GM21576 (cell line): ENCODE measurements around the gene VGLL3.
"Not testable (repeated sequence)": the region's sequence is repeated elsewhere in the genome, so short reads cannot be mapped to it uniquely, and the experiment has no call there.

ENCODE experiments used
- ATAC-seq: cut with Tn5 transposase; IDR thresholded peaks from one replicate; pipeline ENCODE4 v1.9.1; 2021; ENCODE audit warnings: mild to moderate bottlenecking, moderate library complexity; ENCODE audit not compliant: unreplicated experiment

Gene VGLL3

DNA sequence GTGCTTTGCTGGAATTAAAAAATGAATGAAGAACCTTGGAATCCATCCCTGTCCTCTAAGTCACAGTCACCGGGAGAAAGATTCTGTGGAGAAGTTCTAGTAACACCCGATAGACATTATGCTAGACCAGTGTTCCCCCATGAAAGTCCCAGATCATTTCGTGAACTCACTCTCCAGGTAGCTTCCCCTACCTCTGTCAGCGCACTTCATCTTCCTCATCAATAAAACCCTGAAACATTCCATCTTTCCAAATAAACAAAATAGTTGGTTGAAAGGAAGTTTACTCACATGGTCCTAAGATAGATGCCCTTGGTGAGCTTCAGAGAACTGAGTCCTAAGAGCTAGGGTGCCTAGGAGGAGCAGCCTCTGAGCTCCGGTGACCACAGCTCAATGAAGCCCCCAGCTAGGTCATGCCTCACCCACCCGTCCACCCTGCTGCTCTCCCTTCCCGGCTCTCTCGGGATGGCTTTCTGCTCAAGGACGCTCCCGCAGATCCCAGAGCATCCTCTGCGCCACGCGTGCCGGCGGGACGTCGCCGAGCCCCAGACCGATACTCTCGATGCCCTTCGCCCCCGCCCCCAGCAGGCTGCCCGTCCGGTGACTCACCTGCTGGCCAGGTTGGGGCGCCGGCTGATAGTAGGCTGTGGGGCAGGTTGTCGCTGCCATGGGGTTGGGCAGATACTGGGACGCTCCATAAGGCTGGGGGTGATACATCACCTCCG lies 776 bp downstream of the VGLL3 start:
- no peak for ATAC-seq

DNA sequence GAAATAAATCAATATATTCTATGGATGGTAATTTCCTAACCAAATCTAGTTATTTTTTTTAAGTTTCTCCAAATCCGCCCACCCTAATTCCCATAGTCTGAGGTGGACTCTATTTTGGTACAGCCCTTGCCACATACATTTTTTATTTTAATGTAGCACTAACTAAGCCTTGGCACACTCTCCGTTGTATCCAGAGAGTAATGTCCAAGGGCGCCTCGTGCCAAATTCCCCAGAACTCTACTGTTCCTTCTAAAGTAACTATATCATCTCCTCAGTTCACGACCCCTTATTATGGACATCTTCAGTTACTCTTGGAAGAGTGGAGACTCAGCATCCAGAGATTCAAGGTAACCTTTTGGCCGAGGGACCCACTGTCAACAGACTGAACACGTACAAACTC lies 1.3 kb downstream of the VGLL3 start:
- no peak for ATAC-seq

DNA sequence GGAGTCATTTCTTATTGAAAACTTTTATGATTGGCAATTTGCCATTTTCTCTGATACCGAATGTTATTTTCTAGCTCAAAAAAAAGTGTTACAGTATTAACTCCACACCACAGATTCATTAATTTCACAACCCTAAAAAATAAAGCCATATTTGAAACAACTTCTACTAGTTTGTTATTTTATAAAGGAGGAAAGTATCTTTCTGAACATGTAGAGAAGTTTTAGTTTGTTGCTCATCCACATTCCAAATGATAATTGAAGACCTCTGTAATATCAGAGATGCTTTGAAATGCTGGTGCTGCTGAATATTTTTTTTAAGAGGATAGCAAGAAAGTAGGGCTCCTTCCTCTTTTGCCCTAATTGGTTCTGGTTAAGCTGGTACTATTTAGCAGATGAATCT lies 1.9 kb downstream of the VGLL3 start:
- no peak for ATAC-seq

DNA sequence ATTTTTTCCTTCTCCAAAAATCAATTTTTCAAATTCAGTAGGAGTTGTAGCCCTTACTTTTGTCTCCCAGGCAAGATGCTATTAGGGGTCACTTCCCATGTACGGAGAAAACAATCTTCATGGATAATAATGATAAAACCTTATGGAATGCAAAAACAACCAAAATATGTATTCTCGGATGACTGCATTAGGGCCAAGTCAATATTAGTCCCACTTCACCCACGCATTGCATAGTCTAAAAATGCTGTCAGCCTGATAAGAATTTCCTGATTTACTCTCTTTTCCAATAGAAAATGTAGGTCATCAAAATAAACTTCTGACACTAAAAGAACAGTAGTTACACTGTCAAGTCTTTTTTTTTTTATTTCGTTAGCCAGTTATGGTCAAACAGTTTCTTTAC lies 2.7 kb downstream of the VGLL3 start:
- no peak for ATAC-seq

DNA sequence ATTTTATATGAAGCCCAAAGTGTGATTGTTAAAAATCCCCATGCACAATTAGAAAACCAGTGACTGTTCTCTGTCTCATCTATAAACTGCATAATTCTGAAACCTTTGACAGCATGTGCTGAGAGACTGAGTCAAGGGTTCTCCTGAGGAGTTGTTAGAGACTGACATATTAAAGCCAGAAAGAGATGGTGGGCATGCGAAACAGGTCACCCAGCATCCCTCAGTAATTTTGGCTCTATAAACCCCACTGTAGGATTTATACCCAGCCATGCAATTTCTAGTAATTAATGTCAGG lies 3.6 kb downstream of the VGLL3 start:
- ATAC-seq, result no peak

DNA sequence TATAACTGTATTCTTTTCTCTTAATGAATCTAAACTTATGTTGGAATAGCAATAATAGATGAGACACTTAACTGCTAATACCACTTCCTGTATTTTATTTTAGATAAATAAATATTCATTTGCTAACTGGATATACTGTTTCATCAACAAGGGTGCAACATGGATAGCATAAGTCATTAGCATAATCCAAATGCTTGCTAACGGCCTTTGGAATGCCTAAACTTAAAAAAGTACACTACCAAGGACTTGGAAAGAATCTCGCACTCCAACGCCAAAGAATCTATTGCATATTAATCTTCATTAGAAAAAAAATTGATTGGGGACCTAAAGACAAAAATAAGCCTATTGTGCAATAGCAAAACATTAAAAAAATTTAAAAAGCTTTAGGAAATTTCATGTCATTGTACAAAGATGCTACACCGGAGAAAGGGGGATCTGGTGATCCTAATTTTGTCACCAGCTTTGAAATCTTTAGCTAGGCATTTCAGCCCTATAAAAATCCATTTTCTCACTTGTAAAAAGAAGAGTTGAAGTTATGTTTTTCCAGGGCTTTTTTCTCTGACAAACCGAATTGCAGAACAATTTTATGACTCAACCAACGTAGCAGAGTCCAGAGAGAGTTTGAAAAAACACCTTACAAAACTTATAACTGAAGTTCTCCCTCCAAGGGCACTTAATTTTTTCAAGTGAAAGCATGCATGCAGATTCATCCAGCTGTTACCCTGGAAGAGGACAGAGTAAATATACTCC lies 4.1 kb downstream of the VGLL3 start:
- no peak for ATAC-seq

DNA sequence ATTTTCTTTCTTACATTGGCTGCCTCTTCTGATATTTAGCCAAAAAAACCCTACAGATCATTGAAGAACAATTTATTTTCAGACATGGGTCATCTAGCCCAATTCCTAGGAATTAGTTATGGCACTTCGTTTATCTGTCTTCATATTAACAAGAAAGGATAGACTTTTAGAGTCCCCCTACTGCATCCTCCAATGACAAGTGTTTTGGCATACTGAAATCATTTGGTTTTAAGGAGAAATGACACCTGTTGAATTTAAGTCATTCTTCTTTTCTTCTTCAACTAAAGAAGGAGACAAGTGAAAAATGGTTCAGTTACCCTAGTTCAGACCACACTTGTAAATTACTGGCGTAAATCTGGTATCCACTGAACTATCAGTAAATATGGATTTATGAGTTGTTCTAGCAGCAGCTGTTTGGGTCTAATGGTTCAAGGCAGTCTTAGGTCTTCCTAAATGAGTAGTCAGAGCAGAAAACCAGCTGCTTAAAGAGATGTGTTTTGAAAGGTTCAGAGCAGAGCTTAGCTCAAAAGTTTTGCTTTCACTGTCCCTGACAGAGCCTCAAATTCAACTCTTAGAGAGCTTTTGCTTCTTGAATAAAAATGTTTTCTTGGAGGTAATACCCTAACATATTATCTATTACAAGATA lies 5.6 kb downstream of the VGLL3 start:
- ATAC-seq, result no peak

DNA sequence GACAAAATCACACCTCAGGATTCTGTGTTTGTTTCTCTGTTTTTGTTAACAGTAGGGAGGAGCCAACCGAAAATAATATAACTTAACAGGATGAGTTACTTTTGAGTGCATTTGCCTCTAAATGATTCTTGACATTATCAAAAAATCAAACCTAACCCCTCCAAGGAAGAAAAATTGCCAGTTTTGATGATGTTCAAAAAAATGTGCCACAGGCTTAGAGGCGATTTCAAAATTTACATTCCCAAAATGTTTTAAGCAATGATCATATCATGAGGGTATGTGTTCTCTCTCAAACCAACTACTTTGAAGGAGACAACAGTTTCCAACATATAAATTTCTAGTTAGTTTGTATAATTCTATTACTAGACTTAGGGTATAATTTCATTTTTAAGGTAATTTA lies 6.7 kb downstream of the VGLL3 start:
- ATAC-seq, result no peak

DNA sequence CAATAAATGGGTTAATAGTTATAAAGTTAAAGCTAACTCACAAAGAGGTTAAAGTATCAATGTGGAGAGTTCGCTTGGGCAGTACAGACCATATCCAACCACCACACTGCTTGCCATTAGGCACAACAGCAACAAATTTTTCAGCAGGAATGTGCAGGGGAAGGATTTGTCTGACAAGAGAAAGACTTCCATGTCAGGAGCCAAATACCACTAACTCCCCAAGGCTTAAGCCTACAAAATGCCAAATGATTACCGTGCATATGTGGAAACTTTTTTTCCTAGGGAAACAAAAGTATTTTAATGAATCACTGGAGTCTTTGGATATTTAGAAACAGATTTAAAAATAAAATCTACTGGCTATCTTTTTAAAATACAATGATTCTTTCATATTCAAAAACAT lies 8.1 kb downstream of the VGLL3 start:
- ATAC-seq, result no peak

DNA sequence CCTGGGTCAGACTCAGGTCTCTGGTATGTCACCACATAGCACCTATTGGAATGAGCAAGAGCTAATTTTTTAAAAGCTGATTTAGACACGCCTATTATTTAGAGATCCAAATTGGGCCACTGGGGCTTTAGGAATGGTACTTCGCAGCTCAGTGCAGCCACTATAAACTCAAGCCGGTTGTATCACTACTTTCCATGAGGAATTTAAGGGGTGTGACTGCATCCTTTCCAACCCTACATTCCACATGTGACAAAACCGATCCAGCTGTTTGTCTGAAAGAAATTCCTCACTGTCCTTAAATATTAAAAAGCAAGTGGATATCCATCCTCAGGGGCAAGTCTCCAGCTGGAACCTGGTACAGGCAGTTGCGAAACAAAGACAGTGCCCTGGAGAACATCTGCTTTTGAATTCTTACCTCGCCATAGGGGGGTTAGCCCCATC lies 12.8 kb downstream of the VGLL3 start:
- ATAC-seq, result no peak

DNA sequence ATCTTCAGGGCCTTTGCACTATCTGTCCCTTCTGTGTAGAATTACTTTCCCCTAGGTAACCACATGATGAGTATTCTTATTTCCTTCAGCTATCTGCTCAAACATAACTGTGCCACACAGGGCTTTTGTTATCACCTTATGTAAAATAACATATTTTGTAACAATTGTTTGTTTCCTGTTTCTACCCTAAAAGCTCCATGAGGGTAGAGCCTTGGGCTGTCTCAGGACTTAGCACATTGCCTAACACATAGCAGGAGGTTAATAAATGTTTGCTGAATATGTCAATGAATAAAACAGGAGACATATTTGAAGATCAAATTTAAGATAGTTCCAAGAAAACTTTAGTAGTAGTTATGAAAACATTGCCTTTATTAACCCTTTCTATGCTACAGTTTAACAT lies 14.7 kb downstream of the VGLL3 start:
- ATAC-seq, result no peak

DNA sequence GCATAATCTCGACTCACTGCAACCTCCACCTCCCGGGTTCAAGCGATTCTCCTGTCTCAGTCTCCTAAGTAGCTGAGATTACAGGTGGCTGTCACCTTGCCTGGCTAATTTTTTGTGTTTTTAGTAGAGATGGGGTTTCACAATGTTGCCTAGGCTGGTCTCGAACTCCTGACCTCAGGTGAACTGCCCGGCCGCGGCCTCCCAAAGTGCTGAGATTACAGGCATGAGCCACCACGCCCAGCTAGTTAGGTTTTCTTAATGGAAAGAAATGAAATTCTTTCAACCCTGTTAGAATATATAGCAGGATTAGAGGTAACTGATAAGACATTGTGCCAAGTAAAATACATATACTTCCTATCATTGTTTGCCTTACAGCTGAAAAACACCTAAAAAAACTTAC lies 16.8 kb downstream of the VGLL3 start:
- ATAC-seq, result not testable (repeated sequence)

DNA sequence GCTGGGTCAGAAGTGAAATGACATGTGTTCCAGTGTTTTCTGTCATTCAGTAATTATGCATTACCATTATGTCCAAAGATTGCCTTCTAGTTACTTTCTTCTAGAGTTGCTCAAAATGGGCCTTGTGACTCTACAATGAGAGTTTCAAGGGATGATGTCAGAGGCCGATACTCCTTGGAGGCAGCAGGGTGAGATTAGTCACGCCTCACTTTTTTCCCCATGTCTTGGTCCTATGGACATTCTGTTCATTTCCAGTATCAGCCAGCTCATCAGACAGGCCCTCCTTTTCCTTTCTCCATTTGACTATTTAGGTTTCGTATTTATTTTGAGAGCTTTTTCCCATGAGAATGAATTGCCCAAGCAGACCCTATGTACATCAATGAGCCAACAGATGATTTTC lies 17.5 kb downstream of the VGLL3 start:
- ATAC-seq, result no peak

DNA sequence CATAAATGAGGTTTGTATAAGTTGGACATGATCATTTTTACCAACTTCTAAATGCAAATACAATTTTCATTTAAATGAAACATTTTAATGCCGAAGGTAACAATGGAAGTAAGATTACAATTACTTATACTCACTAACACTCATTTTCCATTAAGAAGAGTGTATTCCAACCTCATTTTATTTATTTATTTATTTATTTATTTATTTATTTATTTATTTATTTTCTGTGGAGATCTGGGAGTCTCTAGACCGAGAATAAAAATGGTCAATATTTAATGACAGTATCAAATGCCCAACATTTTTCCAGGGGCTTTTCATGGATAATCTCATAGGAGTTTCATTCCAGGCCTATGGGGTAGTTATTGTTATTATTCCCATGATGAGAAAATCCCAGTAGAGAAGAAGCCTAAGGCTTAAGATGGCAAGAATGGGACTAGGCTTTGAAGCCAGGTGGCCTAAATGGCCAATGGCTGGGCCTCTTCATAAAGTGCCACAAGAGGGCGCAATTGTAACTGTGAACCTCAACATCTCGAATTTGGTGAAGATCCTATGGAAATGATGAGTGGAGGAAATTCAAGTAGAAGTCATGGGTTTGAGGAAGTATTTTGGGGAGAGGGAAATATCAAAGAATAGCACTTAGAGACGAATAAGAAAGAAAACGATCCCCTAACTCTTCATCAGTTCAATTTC lies 21.3 kb downstream of the VGLL3 start:
- ATAC-seq, result peak; percentile 55

DNA sequence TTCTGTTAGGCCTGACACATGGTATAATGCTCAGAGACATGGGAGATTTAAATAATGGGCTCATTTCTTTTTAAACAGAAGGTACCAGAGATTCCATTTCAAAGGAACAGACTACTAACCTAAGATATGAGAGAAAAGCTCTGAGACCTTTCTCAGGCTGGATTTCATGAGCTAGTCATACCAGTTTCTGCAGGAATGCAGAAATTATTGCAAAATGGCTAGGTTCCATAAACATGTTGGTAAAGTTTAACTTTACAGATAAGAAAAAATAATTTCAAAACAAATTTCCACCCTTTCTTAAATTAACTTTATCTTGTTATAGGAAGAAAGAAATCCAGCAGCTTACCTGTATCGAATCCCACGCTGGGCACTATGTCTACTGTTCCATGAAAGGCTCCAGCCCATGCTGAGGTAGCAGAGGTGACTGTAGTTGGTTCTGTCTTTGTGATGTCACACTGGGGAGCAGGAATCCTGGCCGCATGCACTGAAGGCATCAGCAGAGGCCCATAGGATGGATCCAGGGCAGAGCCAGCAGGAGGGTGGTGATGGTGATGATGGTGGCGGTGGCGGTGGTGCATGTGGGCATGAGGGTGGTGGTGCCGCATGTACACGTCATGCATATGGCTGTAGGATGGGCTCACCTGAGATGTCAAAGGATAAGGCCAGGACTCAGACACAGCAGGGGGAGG lies 22.6 kb downstream of the VGLL3 start:
- ATAC-seq, result no peak

DNA sequence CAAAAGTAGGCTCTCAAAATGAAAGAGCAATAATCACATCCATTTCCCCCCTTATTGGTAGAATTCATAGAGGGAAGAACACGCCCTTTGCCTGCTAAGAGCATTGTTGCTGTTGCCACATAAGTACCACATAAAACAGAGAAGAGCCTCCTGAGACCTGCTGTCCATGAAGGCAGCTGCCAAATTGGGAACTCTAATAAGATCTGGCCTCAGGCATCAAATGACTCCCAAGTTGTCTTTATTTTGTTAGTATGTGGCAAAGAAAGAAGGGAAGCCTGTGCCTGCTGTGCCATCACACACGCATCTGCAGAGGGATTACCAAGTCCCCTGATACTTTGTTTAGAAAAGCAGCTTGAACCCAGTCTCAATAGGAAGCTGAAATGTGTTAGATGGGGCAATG lies 23.9 kb downstream of the VGLL3 start:
- no peak for ATAC-seq

DNA sequence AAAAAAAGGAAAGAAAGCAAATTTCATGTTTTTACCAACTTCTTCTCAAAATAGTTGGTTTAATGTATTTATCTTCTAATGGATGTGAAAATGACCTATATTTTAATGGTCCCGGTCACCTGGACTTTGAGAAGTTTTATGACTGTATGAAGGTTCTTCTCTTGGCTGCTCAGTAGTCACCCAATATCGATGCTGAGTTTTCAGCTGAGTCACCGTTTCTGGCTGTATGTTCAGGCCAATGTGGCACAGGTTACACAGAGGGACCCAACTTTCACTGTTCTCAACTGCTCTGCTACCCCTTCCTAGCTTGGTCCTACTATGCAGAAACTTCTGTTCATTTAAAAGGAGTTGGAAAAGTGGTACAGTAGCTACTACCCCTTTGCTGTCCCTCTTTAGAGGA lies 25.8 kb downstream of the VGLL3 start:
- ATAC-seq, result no peak

DNA sequence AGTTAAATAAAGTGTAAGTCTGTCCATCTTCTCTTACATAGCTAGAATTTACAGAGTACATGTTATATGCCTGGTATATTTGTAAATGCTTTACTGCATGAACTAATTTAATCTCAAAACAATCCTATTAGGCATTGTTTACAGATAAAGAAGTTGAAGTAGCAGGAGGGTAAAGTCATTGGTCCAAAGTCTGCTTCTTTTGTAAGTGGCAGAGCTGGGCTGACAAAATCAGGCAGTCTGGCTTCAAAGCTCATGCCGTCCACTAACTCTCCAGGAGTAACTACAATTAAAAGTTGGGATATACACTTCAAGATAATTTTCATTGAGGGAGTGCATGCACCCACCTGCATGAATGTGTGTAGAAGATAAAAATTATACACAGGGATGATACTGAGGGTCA lies 27.3 kb downstream of the VGLL3 start:
- no peak for ATAC-seq

DNA sequence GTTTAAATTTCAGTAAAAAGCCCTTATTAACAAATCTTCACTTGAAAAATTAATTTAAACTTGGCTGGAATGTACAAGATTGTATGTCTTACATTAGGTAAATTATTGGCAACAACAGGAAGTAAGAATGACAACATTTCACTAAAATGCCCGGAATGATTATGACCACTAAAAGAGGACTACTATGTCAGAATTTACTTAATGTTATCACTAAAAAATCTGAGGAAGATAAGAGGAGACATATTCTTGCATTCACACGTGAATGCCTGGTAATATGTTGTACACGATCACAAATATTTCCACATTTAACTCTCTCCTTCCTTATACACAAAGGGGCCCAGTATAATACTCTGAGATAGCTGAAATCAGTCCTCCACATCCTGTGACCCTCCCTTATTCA lies 29.7 kb downstream of the VGLL3 start:
- ATAC-seq, result no peak

DNA sequence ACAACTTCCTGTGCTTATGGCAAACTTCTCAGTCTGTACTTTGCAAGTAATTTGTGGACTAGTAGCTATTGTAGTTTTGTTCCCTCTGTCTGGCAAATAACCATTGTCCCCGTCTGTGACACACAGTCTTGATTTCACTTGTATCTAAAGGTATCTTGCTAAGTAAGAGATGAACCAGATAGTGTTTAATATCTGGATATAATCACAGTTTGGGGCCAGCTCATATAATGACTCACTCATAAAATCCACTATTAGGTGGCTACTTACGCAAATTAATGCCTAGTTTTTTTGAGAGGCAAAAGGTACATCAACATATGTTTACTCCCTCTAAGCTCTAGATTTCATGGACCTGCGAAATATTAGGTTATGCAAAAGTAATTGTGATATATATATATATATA lies 30.4 kb downstream of the VGLL3 start:
- ATAC-seq, result no peak

DNA sequence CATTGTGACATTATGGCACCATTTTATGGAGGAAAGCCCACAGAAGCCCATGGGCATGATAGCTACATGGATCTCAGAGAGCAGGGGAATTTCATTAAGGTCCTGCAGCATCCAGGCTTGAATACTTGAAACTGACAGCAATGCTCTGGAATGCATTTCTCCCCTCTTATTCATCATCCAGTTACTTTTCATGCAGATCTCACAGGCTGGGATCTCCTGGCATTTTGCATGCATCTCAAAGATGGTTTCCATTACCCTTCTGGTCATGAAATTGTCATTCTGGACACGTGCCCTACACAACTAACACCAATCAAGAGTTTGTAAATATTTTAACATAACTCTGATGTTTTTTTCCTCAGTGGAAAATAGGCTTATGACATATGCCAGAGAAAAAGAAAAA lies 32.4 kb downstream of the VGLL3 start:
- no peak for ATAC-seq
